Measurements from ENCODE around the gene PTPRM. TPM values are rescaled to one million over a fixed set of nuclear protein-coding genes. Genes with fewer than 3 reads are reported as not detected.

PTPRM gene
- total RNA-seq, 1 experiment from 2014 or later: 6.2 TPM

GRCh38 chr18:8286303-8286702 is 719.2 kb downstream of the PTPRM start:
- H3K36me3 Mint-ChIP-seq (ENCODE audit: insufficient read depth in 1 of 3, low read depth in 3 of 3): no peaks in the 10 kb centered on the region
- H3K56ac ChIP-seq (ENCODE audit: insufficient read length, low read depth, low read length): no peak overlapping the region
- no peak overlapping the region for H4K8ac ChIP-seq (replicated peaks; ENCODE audit: insufficient read length, low read depth, low read length)
- H4K91ac ChIP-seq (ENCODE audit: insufficient read length, low read depth, low read length): no peak overlapping the region
- no peak overlapping the region for H2BK5ac ChIP-seq (ENCODE audit: insufficient read length, low read length)
- no peak overlapping the region for H4K5ac ChIP-seq (ENCODE audit: insufficient read length, low read depth, low read length)
- no peak overlapping the region for H3K23ac ChIP-seq (ENCODE audit: insufficient read length, low read depth, low read length)
- no peak overlapping the region for H2AFZ ChIP-seq (ENCODE audit: low read length)
- H4K20me1 ChIP-seq (ENCODE audit: control insufficient read depth, insufficient read depth, insufficient read length): no peaks in the 10 kb centered on the region
- H2BK20ac ChIP-seq (ENCODE audit: low read depth, low read length, poor library complexity, severe bottlenecking): no peak overlapping the region
- TF ChIP-seq, protein P1, sequence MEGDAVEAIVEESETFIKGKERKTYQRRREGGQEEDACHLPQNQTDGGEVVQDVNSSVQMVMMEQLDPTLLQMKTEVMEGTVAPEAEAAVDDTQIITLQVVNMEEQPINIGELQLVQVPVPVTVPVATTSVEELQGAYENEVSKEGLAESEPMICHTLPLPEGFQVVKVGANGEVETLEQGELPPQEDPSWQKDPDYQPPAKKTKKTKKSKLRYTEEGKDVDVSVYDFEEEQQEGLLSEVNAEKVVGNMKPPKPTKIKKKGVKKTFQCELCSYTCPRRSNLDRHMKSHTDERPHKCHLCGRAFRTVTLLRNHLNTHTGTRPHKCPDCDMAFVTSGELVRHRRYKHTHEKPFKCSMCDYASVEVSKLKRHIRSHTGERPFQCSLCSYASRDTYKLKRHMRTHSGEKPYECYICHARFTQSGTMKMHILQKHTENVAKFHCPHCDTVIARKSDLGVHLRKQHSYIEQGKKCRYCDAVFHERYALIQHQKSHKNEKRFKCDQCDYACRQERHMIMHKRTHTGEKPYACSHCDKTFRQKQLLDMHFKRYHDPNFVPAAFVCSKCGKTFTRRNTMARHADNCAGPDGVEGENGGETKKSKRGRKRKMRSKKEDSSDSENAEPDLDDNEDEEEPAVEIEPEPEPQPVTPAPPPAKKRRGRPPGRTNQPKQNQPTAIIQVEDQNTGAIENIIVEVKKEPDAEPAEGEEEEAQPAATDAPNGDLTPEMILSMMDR (conservative IDR thresholded peaks at IDR 0.05): no peak
- no peak overlapping the region for H3K18ac ChIP-seq (ENCODE audit: insufficient read length, low read depth, low read length)
- no peak overlapping the region for H3K4me3 Mint-ChIP-seq
- no peak overlapping the region for H2AK5ac ChIP-seq (ENCODE audit: insufficient read length, low read length)
- no peak overlapping the region for H2BK120ac ChIP-seq (ENCODE audit: low read depth, low read length, poor library complexity, severe bottlenecking)
- H3K9me3 ChIP-seq (ENCODE audit: control insufficient read depth, low read depth, low read length): no peaks in the 10 kb centered on the region
- H3K4me2 ChIP-seq (ENCODE audit: insufficient read depth, insufficient read length, low read length): no peak overlapping the region
- no peaks in the 10 kb centered on the region for H3K27me3 ChIP-seq (ENCODE audit: insufficient read depth, low read length)
- no peak overlapping the region for H3K9ac ChIP-seq (ENCODE audit: extremely low read depth, insufficient read length, low read length)
- WGBS (ENCODE audit: extremely low coverage, insufficient read length, low lambda C conversion rate): no CpG with 5 or more reads among the region's 2 CpGs
- H3K4me1 ChIP-seq (ENCODE audit: insufficient read depth, low read length): no peaks in the 10 kb centered on the region; the same call in 1 of the 2 replicates
- no peak overlapping the region for H3K27ac Mint-ChIP-seq
- H3K4me1 Mint-ChIP-seq: peaks cover 0 to 5% of the 10 kb centered on the region in 2 experiments; a peak in 2 of 4 replicates
- no peak overlapping the region for H2BK15ac ChIP-seq (ENCODE audit: low read depth, low read length)
- no peaks in the 10 kb centered on the region for H3K79me1 ChIP-seq (ENCODE audit: insufficient read depth, low read depth, low read length, poor library complexity, severe bottlenecking)
- H3K27ac ChIP-seq (ENCODE audit: insufficient read length, low read depth, low read length): no peak overlapping the region
- no peak overlapping the region for H3K14ac ChIP-seq (ENCODE audit: insufficient read depth, low read length)
- no peaks in the 10 kb centered on the region for H3K23me2 ChIP-seq (ENCODE audit: insufficient read length, low read depth, low read length, poor library complexity, severe bottlenecking)
- no peak overlapping the region for H3K4ac ChIP-seq (ENCODE audit: low read depth, low read length)
- no peak for DNase-seq
- H3T11ph ChIP-seq (ENCODE audit: low read length): no peak overlapping the region
- 0 out of 2 replicates have a peak, but pooled peaks cover 2% of the 10 kb centered on the region for H3K27me3 Mint-ChIP-seq (ENCODE audit: low read depth)
- H2BK12ac ChIP-seq (ENCODE audit: insufficient read length, low read depth, low read length): no peak overlapping the region
- no peaks in the 10 kb centered on the region for H3K79me2 ChIP-seq (ENCODE audit: insufficient read depth, low read length)
- no peaks in the 10 kb centered on the region for H3K9me3 Mint-ChIP-seq
